Measurements from ENCODE around the gene BOD1L1. TPM values are rescaled to one million over a fixed set of nuclear protein-coding genes. Genes with fewer than 3 reads are reported as not detected.

Gene BOD1L1
- total RNA-seq, 2 donors from 2014 or later: 25.9 to 53.1 TPM

DNA sequence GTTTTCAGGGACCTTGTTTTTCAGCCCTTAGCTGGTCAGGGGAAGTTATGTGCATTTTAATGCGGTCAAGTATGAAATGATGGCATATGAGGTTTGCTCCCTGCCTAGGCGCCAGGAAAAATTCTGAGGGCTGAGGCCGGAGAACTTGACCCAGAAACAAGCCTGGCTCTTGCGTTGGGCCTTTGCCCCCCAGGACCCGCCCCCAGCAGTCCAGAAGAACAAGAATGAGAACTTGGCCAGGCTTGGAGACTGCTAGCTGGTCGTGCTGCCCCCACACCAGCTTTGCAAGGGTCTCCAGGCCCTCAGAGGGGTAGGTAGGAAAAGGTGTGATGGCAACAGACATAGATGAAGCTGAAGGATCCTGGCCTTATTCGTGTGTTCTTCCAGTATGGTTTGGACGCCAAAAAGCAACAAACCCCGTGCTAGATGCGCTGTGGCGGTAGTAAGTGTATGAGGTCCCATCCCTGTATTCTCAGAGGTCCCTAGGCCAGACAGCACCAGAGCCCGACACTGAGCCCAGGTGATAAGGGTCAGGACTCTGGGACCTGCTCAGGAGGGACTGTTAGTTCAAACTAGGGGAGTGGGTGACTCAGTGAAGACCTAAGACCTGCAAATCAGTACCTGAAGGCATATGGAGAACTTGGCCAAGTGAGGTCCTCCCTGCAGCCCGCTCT is 93.7 kb downstream of the BOD1L1 start:
- H3K36me3 ChIP-seq: no peaks in the 10 kb centered on the region
- H3K4me3 ChIP-seq: no peak overlapping the region
- H3K9me3 ChIP-seq: no peaks in the 10 kb centered on the region
- ATAC-seq (ENCODE audit: insufficient number of reproducible peaks, low FRiP score, low read depth) (no peak), DNase-seq (ENCODE audit: low spot score) (no peak)
- H3K27ac ChIP-seq: no peak overlapping the region
- H3K27me3 ChIP-seq (replicated peaks; ENCODE audit: insufficient read depth): peaks cover 24% of the 10 kb centered on the region
- H3K4me1 ChIP-seq (ENCODE audit: control insufficient read depth in 1 of 2, low read depth in 2 of 2): peaks cover 3 to 7% of the 10 kb centered on the region in 2 donors
- TF ChIP-seq, protein P1, sequence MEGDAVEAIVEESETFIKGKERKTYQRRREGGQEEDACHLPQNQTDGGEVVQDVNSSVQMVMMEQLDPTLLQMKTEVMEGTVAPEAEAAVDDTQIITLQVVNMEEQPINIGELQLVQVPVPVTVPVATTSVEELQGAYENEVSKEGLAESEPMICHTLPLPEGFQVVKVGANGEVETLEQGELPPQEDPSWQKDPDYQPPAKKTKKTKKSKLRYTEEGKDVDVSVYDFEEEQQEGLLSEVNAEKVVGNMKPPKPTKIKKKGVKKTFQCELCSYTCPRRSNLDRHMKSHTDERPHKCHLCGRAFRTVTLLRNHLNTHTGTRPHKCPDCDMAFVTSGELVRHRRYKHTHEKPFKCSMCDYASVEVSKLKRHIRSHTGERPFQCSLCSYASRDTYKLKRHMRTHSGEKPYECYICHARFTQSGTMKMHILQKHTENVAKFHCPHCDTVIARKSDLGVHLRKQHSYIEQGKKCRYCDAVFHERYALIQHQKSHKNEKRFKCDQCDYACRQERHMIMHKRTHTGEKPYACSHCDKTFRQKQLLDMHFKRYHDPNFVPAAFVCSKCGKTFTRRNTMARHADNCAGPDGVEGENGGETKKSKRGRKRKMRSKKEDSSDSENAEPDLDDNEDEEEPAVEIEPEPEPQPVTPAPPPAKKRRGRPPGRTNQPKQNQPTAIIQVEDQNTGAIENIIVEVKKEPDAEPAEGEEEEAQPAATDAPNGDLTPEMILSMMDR (IDR thresholded peaks at IDR 0.05): no peak

DNA sequence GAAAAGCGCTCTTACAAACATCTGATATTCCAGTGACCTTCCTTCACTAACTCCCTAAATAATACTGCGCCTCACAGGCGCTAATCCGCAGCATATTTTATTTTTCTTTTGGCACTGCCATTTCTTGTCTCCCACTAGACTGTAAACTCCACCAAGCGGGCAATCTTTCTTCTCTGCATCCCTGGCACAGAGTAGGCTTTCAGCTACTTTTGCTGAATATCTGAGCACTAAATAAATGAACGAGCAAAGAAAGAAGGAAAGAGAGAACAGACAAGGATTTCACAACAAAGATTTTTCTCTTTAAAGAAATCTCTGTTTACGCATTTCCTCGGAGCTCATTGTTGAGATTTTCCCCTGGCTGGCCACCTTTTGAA is 95.9 kb downstream of the BOD1L1 start:
- H3K36me3 ChIP-seq: no peaks in the 10 kb centered on the region
- TF ChIP-seq, protein P1 (IDR thresholded peaks at IDR 0.05): no peak
- H3K9me3 ChIP-seq: no peaks in the 10 kb centered on the region
- no peak overlapping the region for H3K4me3 ChIP-seq
- peaks cover 6 to 15% of the 10 kb centered on the region in 2 donors for H3K4me1 ChIP-seq (ENCODE audit: control insufficient read depth in 1 of 2, low read depth in 2 of 2)
- no peak for DNase-seq (ENCODE audit: low spot score)
- peaks cover 15% of the 10 kb centered on the region for H3K27me3 ChIP-seq (replicated peaks; ENCODE audit: insufficient read depth)
- no peak for ATAC-seq (ENCODE audit: insufficient number of reproducible peaks, low FRiP score, low read depth)
- no peak overlapping the region for H3K27ac ChIP-seq

DNA sequence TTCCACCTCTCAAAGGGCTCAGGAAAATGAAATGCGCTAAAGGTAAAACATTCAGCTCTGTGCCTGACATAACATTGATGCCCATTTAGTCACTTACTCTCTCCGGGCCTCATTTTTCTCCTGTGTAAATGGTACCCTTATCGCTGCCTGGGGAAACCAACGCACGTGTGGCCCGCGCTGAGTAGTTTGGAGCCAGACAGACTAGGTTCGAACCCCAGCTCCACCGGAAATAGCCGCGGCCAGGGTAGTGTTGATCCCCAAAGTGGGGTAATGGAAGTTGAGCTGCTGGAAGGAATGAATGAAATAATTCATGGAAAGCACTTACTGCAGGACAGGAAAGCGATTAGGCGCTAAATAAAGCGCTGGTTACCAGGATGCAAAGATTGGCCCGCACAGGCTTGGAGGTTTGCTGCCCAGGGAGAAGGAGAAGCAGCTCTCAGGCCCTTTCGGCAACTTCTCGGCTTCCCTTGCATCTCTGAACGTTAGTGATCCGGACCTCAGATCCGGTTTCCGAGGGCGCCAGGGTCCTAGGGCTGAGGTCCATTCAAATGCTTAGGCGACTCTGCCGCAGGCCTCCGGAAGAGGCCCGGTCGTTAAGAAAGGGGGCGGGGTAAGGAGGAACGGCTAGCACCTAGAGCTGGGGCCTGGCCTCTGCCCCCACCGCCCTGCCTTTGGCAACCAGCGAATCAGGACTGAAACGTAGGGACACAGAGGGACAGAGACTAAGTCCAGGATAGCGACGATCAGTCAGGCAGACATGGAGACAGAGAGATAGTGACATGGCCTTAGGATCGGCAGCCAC is 96.5 kb downstream of the BOD1L1 start:
- no peak overlapping the region for H3K4me3 ChIP-seq
- DNase-seq (ENCODE audit: low spot score): no peak
- TF ChIP-seq, protein P1 (IDR thresholded peaks at IDR 0.05): no peak
- no peak for ATAC-seq (ENCODE audit: insufficient number of reproducible peaks, low FRiP score, low read depth)
- peaks cover 15% of the 10 kb centered on the region for H3K27me3 ChIP-seq (replicated peaks; ENCODE audit: insufficient read depth)
- no peaks in the 10 kb centered on the region for H3K9me3 ChIP-seq
- no peak overlapping the region for H3K27ac ChIP-seq
- H3K4me1 ChIP-seq (ENCODE audit: control insufficient read depth in 1 of 2, low read depth in 2 of 2): peaks cover 6 to 15% of the 10 kb centered on the region in 2 donors
- no peaks in the 10 kb centered on the region for H3K36me3 ChIP-seq

DNA sequence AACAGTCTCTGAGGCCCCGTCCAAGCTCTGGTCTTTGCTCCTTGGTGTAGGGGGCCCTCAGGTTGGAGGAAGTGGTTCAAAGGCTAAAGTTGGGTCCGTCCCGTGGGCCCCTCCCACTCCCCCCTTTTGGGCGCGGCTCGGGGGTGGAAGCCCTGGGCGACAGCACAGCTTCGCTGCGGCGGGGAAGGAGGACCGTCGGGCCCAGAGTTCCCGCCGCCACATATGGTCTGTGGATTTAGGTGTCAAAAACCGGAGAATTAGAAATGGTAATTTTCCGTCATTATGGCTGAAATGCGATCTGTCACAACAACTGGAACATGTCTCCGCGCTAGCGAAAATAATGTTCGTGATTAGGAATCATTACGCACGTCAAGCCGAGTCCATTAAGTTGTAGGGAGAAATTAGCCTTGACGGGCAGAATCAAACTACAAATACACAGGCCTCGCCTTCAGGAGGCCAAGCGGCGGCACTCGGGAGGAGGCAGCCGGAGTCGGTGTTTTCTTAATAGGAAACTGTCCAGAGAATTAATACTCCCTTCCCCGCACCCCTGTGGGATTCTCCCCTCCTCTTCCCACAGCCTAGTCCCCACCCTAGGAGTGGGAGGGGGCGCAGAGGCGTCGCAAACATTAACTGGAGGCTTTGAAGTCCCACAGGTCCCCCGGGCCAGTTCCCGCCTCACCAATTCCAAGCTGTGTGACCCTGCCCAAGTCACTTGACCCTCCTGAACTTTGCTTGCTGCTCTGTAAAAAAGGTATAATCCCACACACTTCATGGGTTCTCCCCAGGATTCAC is 98.2 kb downstream of the BOD1L1 start:
- peaks cover 18% of the 10 kb centered on the region for H3K27me3 ChIP-seq (replicated peaks; ENCODE audit: insufficient read depth)
- no peak for DNase-seq (ENCODE audit: low spot score)
- ATAC-seq (ENCODE audit: insufficient number of reproducible peaks, low FRiP score, low read depth): no peak

More for the DNA sequence above, 98.2 kb downstream of the BOD1L1 start:
- no peak overlapping the region for H3K27ac ChIP-seq
- TF ChIP-seq, protein P1 (IDR thresholded peaks at IDR 0.05): no peak
- H3K4me1 ChIP-seq (ENCODE audit: control insufficient read depth in 1 of 2, low read depth in 2 of 2): peaks cover 6 to 15% of the 10 kb centered on the region in 2 donors
- no peaks in the 10 kb centered on the region for H3K36me3 ChIP-seq
- no peak overlapping the region for H3K4me3 ChIP-seq
- H3K9me3 ChIP-seq: peaks cover 7% of the 10 kb centered on the region
